ENCODE results near the gene PABPN1L.

DNA sequence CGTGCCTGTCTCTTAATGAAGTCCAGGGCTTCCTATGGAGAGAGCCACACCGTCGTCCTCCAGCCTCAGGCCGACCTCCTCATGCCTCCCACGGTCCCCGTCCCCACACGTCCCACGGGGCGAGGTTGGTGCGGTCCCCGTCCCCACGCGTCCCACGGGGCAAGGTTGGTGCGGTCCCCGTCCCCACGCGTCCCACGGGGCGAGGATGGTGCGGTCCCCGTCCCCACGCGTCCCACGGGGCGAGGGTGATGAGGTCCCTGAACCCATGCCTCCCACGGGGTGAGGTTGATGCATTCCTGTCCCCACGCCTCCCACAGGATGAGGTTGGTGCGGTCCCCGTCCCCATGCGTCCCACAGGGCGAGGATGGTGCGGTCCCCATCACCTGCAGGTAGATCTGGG, 30.6 kb downstream of the PABPN1L start:
- TF ChIP-seq, protein P1, sequence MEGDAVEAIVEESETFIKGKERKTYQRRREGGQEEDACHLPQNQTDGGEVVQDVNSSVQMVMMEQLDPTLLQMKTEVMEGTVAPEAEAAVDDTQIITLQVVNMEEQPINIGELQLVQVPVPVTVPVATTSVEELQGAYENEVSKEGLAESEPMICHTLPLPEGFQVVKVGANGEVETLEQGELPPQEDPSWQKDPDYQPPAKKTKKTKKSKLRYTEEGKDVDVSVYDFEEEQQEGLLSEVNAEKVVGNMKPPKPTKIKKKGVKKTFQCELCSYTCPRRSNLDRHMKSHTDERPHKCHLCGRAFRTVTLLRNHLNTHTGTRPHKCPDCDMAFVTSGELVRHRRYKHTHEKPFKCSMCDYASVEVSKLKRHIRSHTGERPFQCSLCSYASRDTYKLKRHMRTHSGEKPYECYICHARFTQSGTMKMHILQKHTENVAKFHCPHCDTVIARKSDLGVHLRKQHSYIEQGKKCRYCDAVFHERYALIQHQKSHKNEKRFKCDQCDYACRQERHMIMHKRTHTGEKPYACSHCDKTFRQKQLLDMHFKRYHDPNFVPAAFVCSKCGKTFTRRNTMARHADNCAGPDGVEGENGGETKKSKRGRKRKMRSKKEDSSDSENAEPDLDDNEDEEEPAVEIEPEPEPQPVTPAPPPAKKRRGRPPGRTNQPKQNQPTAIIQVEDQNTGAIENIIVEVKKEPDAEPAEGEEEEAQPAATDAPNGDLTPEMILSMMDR (IDR thresholded peaks at IDR 0.05; ENCODE audit: low read depth, low read length, poor library complexity, severe bottlenecking) = no peak
- no peak for TF ChIP-seq EZH2phosphoT487 (IDR thresholded peaks at IDR 0.05; ENCODE audit: borderline replicate concordance, low read length)

Measured in DOHH2 (cell line).